ENCODE data around the gene TFB1M. TPM values are rescaled to one million over a fixed set of nuclear protein-coding genes. Genes with fewer than 3 reads are reported as not detected.

Gene TFB1M
- total RNA-seq, 1 experiment from 2014 or later = 31.0 TPM

DNA sequence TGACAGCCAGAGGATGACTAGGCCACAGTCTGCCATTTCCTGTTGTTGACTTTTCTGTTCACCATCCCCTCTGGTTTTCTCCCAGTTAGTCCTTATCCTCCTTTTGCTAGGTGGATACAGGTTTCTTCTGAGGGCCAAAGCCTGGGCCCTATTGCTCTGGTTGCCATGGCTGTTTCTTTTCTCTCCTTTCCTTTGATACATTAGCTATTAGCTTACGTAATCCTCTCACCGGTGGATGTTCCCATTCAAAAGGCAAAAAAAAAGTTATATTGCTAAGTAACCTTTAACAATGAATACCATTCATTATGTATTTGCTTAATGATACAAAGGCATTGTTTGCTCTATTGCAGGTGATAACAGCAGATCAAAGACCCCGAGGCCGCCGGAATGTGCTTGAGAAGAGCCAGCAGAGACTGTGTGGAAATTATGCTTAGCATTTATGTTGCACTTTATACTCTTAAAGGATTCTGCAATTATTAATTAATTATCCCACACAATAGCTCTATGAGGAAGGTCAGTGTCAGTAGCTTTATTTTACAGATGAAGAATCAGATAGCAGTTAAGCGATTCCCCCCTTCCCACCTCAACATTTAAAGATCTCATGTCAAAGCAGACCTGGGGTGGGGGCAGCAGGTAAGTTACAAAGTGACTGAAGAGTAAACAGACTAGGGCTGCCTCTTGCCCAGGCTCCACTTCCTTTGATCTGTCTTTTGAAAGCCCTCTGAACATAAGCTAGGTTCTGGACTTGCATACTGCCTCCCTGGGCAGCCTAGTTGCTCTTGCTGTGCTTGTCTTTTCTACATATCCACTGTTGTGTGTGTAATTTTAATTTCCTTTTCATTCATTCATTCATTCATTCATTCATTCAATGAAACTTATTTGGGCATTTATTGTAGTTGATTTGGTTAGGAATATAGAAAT lies 14.5 kb upstream of the TFB1M start:
- no peak overlapping the region for H3K27ac Mint-ChIP-seq (ENCODE audit: low read depth, unreplicated experiment)
- H3K36me3 Mint-ChIP-seq (ENCODE audit: insufficient read depth, unreplicated experiment) = no peaks in the 10 kb centered on the region
- H3K4me1 Mint-ChIP-seq (ENCODE audit: insufficient read depth, unreplicated experiment) = peaks cover 6% of the 10 kb centered on the region
- TF ChIP-seq, protein P1, sequence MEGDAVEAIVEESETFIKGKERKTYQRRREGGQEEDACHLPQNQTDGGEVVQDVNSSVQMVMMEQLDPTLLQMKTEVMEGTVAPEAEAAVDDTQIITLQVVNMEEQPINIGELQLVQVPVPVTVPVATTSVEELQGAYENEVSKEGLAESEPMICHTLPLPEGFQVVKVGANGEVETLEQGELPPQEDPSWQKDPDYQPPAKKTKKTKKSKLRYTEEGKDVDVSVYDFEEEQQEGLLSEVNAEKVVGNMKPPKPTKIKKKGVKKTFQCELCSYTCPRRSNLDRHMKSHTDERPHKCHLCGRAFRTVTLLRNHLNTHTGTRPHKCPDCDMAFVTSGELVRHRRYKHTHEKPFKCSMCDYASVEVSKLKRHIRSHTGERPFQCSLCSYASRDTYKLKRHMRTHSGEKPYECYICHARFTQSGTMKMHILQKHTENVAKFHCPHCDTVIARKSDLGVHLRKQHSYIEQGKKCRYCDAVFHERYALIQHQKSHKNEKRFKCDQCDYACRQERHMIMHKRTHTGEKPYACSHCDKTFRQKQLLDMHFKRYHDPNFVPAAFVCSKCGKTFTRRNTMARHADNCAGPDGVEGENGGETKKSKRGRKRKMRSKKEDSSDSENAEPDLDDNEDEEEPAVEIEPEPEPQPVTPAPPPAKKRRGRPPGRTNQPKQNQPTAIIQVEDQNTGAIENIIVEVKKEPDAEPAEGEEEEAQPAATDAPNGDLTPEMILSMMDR (IDR thresholded peaks at IDR 0.05; ENCODE audit: unreplicated experiment) = no peak
- H3K27me3 Mint-ChIP-seq (ENCODE audit: insufficient read depth, unreplicated experiment) = no peaks in the 10 kb centered on the region
- DNase-seq (ENCODE audit: unreplicated experiment) = no peak
- ChIA-PET POLR2A (interaction anchor here (0.7 kb wide), 2 partner anchors 14 to 201 kb away, joined by 3 to 4 read pairs; no protein-coding TSS in a partner anchor), CTCF (interaction anchor here (0.6 to 5.7 kb wide), 11 partner anchors 8 to 1130 kb away, joined by 3 to 34 read pairs (median 3); no protein-coding TSS in a partner anchor)
- H3K9me3 Mint-ChIP-seq (ENCODE audit: unreplicated experiment) = no peaks in the 10 kb centered on the region
- no peak overlapping the region for H3K4me3 Mint-ChIP-seq (ENCODE audit: unreplicated experiment)
- BruUV-seq (replicated peaks) = no TSS peak
- intact Hi-C loops (cut with micrococcal nuclease) = loop anchor here (10.0 kb wide), 1 partner anchor 1946 kb away; no protein-coding TSS in a partner anchor

DNA sequence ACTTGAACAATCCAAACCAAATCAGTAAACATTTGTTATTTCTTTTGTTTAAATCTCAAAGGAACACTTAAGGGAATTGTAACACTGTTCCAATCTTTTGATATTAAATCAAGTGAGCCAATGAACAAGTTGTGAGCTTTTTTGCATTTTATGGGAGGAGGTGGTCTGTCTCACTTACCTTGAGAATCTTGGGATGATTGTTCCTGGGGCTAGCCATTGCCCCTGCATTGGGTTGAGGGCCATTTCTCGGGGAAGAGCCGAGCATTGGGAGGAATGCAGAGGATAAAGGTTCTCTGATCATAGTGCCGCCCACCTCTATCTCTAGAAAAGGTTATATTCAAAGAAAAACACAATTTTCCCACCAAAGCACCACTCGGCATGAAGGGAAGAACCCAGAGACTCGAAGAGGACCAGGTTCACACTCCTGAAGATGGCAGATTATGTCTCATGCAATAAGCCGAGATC lies 13.8 kb upstream of the TFB1M start:
- Mint-ChIP-seq H3K27me3 (ENCODE audit: insufficient read depth, unreplicated experiment) (no peaks in the 10 kb centered on the region), H3K4me1 (ENCODE audit: insufficient read depth, unreplicated experiment) (peaks cover 6% of the 10 kb centered on the region), H3K9me3 (ENCODE audit: unreplicated experiment) (no peaks in the 10 kb centered on the region), H3K4me3 (ENCODE audit: unreplicated experiment) (no peak overlapping the region), H3K36me3 (ENCODE audit: insufficient read depth, unreplicated experiment) (no peaks in the 10 kb centered on the region), H3K27ac (ENCODE audit: low read depth, unreplicated experiment) (no peak overlapping the region)
- no TSS peak for BruUV-seq (replicated peaks)
- ChIA-PET POLR2A (interaction anchor here (0.5 to 1.1 kb wide), 4 partner anchors 11 to 1529 kb away, joined by 3 to 6 read pairs (median 4); no protein-coding TSS in a partner anchor), CTCF (interaction anchor here (0.6 to 5.7 kb wide), 10 partner anchors 9 to 796 kb away, joined by 3 to 34 read pairs (median 3); no protein-coding TSS in a partner anchor)
- TF ChIP-seq, protein P1 (IDR thresholded peaks at IDR 0.05; ENCODE audit: unreplicated experiment) = no peak
- no peak for DNase-seq (ENCODE audit: unreplicated experiment)
- intact Hi-C loops (cut with micrococcal nuclease) = loop anchor here (10.0 kb wide), 1 partner anchor 1947 kb away; no protein-coding TSS in a partner anchor

DNA sequence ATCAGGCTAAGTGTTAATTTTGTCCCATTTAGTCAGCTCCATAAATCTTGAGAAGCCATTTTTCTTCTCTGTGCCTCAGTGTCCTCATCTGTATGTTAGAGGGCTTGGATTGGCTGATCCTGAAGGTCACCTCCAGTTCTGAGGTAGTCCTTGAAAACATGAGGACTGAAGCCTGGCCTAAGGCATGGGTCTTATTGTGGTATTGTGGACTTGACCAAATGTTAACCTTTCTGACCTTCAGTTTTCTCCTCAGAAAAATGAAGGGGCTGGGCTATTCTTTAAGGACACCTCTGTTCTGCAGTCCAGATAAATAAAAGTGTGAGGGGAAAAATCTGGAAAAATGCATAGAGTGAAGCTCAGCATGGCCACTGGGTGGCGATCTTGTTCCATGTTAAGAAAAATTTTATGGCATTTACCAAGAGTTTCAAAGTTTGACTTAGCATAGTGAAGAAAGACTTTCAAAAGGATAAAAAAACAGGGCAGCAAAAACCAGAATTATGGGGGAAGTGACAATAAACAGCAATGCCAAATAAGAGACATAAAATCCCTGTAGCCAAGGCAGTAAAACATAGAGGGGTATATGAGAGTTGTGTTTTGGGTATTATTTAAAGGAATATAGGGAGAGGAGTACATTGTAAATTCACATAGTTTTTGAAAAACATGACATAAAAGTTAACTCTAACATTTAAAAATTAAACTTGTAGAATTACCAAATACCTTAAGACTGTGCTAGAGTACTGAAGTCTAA lies 13.2 kb upstream of the TFB1M start:
- POLR2A ChIA-PET = interaction anchor here (0.5 to 1.1 kb wide), 7 partner anchors 11 to 1854 kb away, joined by 3 to 6 read pairs (median 3); no protein-coding TSS in a partner anchor
- H3K27me3 Mint-ChIP-seq (ENCODE audit: insufficient read depth, unreplicated experiment) = no peaks in the 10 kb centered on the region
- CTCF ChIA-PET = interaction anchor here (0.6 to 5.7 kb wide), 24 partner anchors 9 to 1857 kb away, joined by 3 to 34 read pairs (median 4); no protein-coding TSS in a partner anchor
- no peaks in the 10 kb centered on the region for H3K36me3 Mint-ChIP-seq (ENCODE audit: insufficient read depth, unreplicated experiment)
- BruUV-seq (replicated peaks) = no TSS peak
- H3K9me3 Mint-ChIP-seq (ENCODE audit: unreplicated experiment) = no peaks in the 10 kb centered on the region
- peaks cover 6% of the 10 kb centered on the region for H3K4me1 Mint-ChIP-seq (ENCODE audit: insufficient read depth, unreplicated experiment)
- DNase-seq (ENCODE audit: unreplicated experiment) = peak; percentile 47
- TF ChIP-seq, protein P1 (IDR thresholded peaks at IDR 0.05; ENCODE audit: unreplicated experiment) = peak; percentile 74
- H3K27ac Mint-ChIP-seq (ENCODE audit: low read depth, unreplicated experiment) = no peak overlapping the region
- no peak overlapping the region for H3K4me3 Mint-ChIP-seq (ENCODE audit: unreplicated experiment)
- intact Hi-C loops (cut with micrococcal nuclease) = loop anchor here (1.0 to 10.0 kb wide), 4 partner anchors 171 to 1947 kb away; no protein-coding TSS in a partner anchor
